ENCODE data around the gene FNDC10. TPM values are rescaled to one million over a fixed set of nuclear protein-coding genes. Genes with fewer than 3 reads are reported as not detected.
A peak's percentile ranks its signal among the peaks of the same experiment; 100 is the strongest.

Gene FNDC10
- total RNA-seq, 1 donor from 2014 or later, result 11.6 TPM

GRCh38 chr1:1578371-1578940 lies 21.5 kb downstream of the FNDC10 start:
- Mint-ChIP-seq H3K36me3 (ENCODE audit: low read depth, unreplicated experiment) (peaks cover 10% of the 10 kb centered on the region), H3K4me3 (ENCODE audit: unreplicated experiment) (no peak overlapping the region), H3K9me3 (ENCODE audit: unreplicated experiment) (no peaks in the 10 kb centered on the region), H3K27ac (ENCODE audit: unreplicated experiment) (no peak overlapping the region), H3K4me1 (ENCODE audit: unreplicated experiment) (peaks cover 15% of the 10 kb centered on the region), H3K27me3 (ENCODE audit: unreplicated experiment) (peaks cover 13% of the 10 kb centered on the region)
- no peak for TF ChIP-seq CTCF (IDR thresholded peaks at IDR 0.05; ENCODE audit: unreplicated experiment)
- DNase-seq (ENCODE audit: low spot score), result no peak

- no peak for TF ChIP-seq CTCF (IDR thresholded peaks at IDR 0.05; ENCODE audit: unreplicated experiment)
- peaks cover 12% of the 10 kb centered on the region for H3K36me3 Mint-ChIP-seq (ENCODE audit: low read depth, unreplicated experiment)
- peaks cover 17% of the 10 kb centered on the region for H3K4me1 Mint-ChIP-seq (ENCODE audit: unreplicated experiment)
- H3K4me3 Mint-ChIP-seq (ENCODE audit: unreplicated experiment), result no peak overlapping the region
- no peak for DNase-seq (ENCODE audit: low spot score)
- no peak overlapping the region for H3K27ac Mint-ChIP-seq (ENCODE audit: unreplicated experiment)
- no peaks in the 10 kb centered on the region for H3K9me3 Mint-ChIP-seq (ENCODE audit: unreplicated experiment)
- H3K27me3 Mint-ChIP-seq (ENCODE audit: unreplicated experiment), result peaks cover 14% of the 10 kb centered on the region
Observed at GRCh38 chr1:1577367-1578011, 22.4 kb downstream of the FNDC10 start.

- Mint-ChIP-seq H3K27ac (ENCODE audit: unreplicated experiment) (peak within 1 kb of the TSS; percentile 99), H3K36me3 (ENCODE audit: low read depth, unreplicated experiment) (peaks cover 17% of the 10 kb centered on the region), H3K4me3 (ENCODE audit: unreplicated experiment) (peak within 1 kb of the TSS; percentile 99), H3K4me1 (ENCODE audit: unreplicated experiment) (peaks cover 22% of the 10 kb centered on the region), H3K27me3 (ENCODE audit: unreplicated experiment) (peaks cover 14% of the 10 kb centered on the region), H3K9me3 (ENCODE audit: unreplicated experiment) (no peaks in the 10 kb centered on the region)
- DNase-seq (ENCODE audit: low spot score), result peak; percentile 92
- TF ChIP-seq CTCF (IDR thresholded peaks at IDR 0.05; ENCODE audit: unreplicated experiment), result no peak
Observed at GRCh38 chr1:1574721-1575537, 25.0 kb downstream of the FNDC10 start, which contains the start of gene SSU72. TSS of gene SSU72 (minus strand) at chr1:1574863. CDS start at chr1:1574557, 306 bp downstream.

GRCh38 chr1:1573843-1574720 lies 25.9 kb downstream of the FNDC10 start:
- peak; percentile 38 for TF ChIP-seq CTCF (IDR thresholded peaks at IDR 0.05; ENCODE audit: unreplicated experiment)
- Mint-ChIP-seq H3K27me3 (ENCODE audit: unreplicated experiment) (peaks cover 14% of the 10 kb centered on the region), H3K36me3 (ENCODE audit: low read depth, unreplicated experiment) (peaks cover 17% of the 10 kb centered on the region), H3K4me1 (ENCODE audit: unreplicated experiment) (peaks cover 22% of the 10 kb centered on the region), H3K4me3 (ENCODE audit: unreplicated experiment) (peak overlapping the region; percentile 99), H3K9me3 (ENCODE audit: unreplicated experiment) (no peaks in the 10 kb centered on the region), H3K27ac (ENCODE audit: unreplicated experiment) (peak overlapping the region; percentile 97)
- peak; percentile 69 for DNase-seq (ENCODE audit: low spot score)

Data from endothelial cell (in vitro differentiated cells).